Kidney epithelial cell (primary cell): ENCODE results near the gene SH3RF3. TPM values are rescaled to one million over a fixed set of nuclear protein-coding genes. Genes with fewer than 3 reads are reported as not detected.

ENCODE experiments used
- DNase-seq: peaks from one replicate; pipeline ENCODE4 v3.0.0-alpha.2; 2010; ENCODE audit warnings: low read depth
- H3K27me3 ChIP-seq: 2 replicates; pipeline ENCODE4 v1.6.0; 2011; ENCODE audit warnings: low read length; ENCODE audit not compliant: control insufficient read depth, insufficient read depth
- H3K36me3 ChIP-seq: 2 replicates; pipeline ENCODE4 v1.5.1; 2011; ENCODE audit warnings: low read length; ENCODE audit not compliant: control insufficient read depth, insufficient read depth
- H3K4me3 ChIP-seq: 2 replicates; pipeline ENCODE4 v1.5.1; 2011; ENCODE audit warnings: low read depth, mild to moderate bottlenecking, control low read depth, low read length
- CTCF ChIP-seq: IDR thresholded peaks from 2 replicates; pipeline ENCODE4 v1.5.1; 2011; ENCODE audit warnings: mild to moderate bottlenecking, moderate library complexity, low read length, control low read depth, inconsistent platforms; ENCODE audit not compliant: insufficient read depth, poor library complexity, severe bottlenecking
- total RNA-seq: library from RNA; depleted of rRNA; stranded (reverse); fragments of >200 nt; gene quantifications from 2 replicates; pipeline ENCODE4 v1.2.3, GENCODE V29; 2015

Gene SH3RF3
- total RNA-seq, 1 donor from 2014 or later = 9.6 TPM

GRCh38 chr2:109365131-109365530 lies 236.1 kb downstream of the SH3RF3 start:
- no peak for DNase-seq
- TF ChIP-seq CTCF = no peak
- no peaks in the 10 kb centered on the region for H3K36me3 ChIP-seq
- no peaks in the 10 kb centered on the region for H3K27me3 ChIP-seq
- H3K4me3 ChIP-seq = no peak overlapping the region

- DNase-seq = no peak
- Histone ChIP-seq H3K4me3 (no peak overlapping the region), H3K27me3 (no peaks in the 10 kb centered on the region), H3K36me3 (no peaks in the 10 kb centered on the region)
- TF ChIP-seq CTCF = no peak
Observed at GRCh38 chr2:109367683-109368082, 238.7 kb downstream of the SH3RF3 start.

GRCh38 chr2:109368798-109369197 lies 239.8 kb downstream of the SH3RF3 start:
- no peaks in the 10 kb centered on the region for H3K27me3 ChIP-seq
- no peaks in the 10 kb centered on the region for H3K36me3 ChIP-seq
- TF ChIP-seq CTCF = no peak
- no peak overlapping the region for H3K4me3 ChIP-seq
- DNase-seq = no peak

- H3K4me3 ChIP-seq = no peak overlapping the region
- no peaks in the 10 kb centered on the region for H3K27me3 ChIP-seq
Observed at GRCh38 chr2:109369671-109370191, 240.7 kb downstream of the SH3RF3 start.

GRCh38 chr2:109370399-109371035 lies 241.5 kb downstream of the SH3RF3 start:
- Histone ChIP-seq H3K27me3 (no peaks in the 10 kb centered on the region), H3K4me3 (no peak overlapping the region), H3K36me3 (no peaks in the 10 kb centered on the region)
- no peak for DNase-seq
- TF ChIP-seq CTCF = no peak

More at GRCh38 chr2:109369671-109370191, 240.7 kb downstream of the SH3RF3 start:
- DNase-seq = no peak
- H3K36me3 ChIP-seq = no peaks in the 10 kb centered on the region
- TF ChIP-seq CTCF = no peak
